ENCODE measurements around the gene ERC2.

Gene ERC2

GRCh38 chr3:55620351-55621025, 847.8 kb downstream of the ERC2 start:
- no peak for DNase-seq (ENCODE audit: low read depth in 2 of 2)

- no peak for DNase-seq (ENCODE audit: low read depth in 2 of 2)
Measured at GRCh38 chr3:55619046-55619808, 849.0 kb downstream of the ERC2 start.

GRCh38 chr3:55617385-55617784, 850.9 kb downstream of the ERC2 start:
- DNase-seq (ENCODE audit: low read depth in 2 of 2) = no peak

GRCh38 chr3:55616803-55617202, 851.5 kb downstream of the ERC2 start:
- DNase-seq (ENCODE audit: low read depth in 2 of 2) = no peak

- no peak for DNase-seq (ENCODE audit: low read depth in 2 of 2)
Measured at GRCh38 chr3:55615694-55616295, 852.5 kb downstream of the ERC2 start.

- no peak for DNase-seq (ENCODE audit: low read depth in 2 of 2)
Measured at GRCh38 chr3:55615039-55615693, 853.1 kb downstream of the ERC2 start.

GRCh38 chr3:55611121-55611520, 857.1 kb downstream of the ERC2 start:
- no peak for DNase-seq (ENCODE audit: low read depth in 2 of 2)

GRCh38 chr3:55609230-55609827, 858.9 kb downstream of the ERC2 start:
- no peak for DNase-seq (ENCODE audit: low read depth in 2 of 2)

GRCh38 chr3:55608301-55608937, 859.8 kb downstream of the ERC2 start:
- no peak for DNase-seq (ENCODE audit: low read depth in 2 of 2)

- no peak for DNase-seq (ENCODE audit: low read depth in 2 of 2)
Measured at GRCh38 chr3:55607844-55608243, 860.4 kb downstream of the ERC2 start.

GRCh38 chr3:55607175-55607574, 861.1 kb downstream of the ERC2 start:
- DNase-seq (ENCODE audit: low read depth in 2 of 2) = no peak

- DNase-seq (ENCODE audit: low read depth in 2 of 2) = no peak
Measured at GRCh38 chr3:55605443-55606236, 862.6 kb downstream of the ERC2 start.

- no peak for DNase-seq (ENCODE audit: low read depth in 2 of 2)
Measured at GRCh38 chr3:55604846-55605245, 863.4 kb downstream of the ERC2 start.

- DNase-seq (ENCODE audit: low read depth in 2 of 2) = no peak
Measured at GRCh38 chr3:55604402-55604801, 863.9 kb downstream of the ERC2 start.

- DNase-seq (ENCODE audit: low read depth in 2 of 2) = no peak
Measured at GRCh38 chr3:55601366-55602080, 866.7 kb downstream of the ERC2 start.

GRCh38 chr3:55598224-55598623, 870.0 kb downstream of the ERC2 start:
- DNase-seq (ENCODE audit: low read depth in 2 of 2) = no peak

GRCh38 chr3:55597641-55598040, 870.6 kb downstream of the ERC2 start:
- no peak for DNase-seq (ENCODE audit: low read depth in 2 of 2)

- DNase-seq (ENCODE audit: low read depth in 2 of 2) = no peak
Measured at GRCh38 chr3:55596212-55596611, 872.1 kb downstream of the ERC2 start.

- no peak for DNase-seq (ENCODE audit: low read depth in 2 of 2)
Measured at GRCh38 chr3:55595420-55595819, 872.8 kb downstream of the ERC2 start.

- DNase-seq (ENCODE audit: low read depth in 2 of 2) = no peak
Measured at GRCh38 chr3:55592572-55592971, 875.7 kb downstream of the ERC2 start.

Measured in stimulated activated CD4-positive, alpha-beta T cell treated with anti-CD3 and anti-CD28 coated beads, Interleukin-1b, Interleukin-23, amount 100 ng/mL, for 1 hour (primary cell).